Endothelial cell of umbilical vein (primary cell): ENCODE measurements around the gene SKIDA1.

Source experiments
- JUN ChIP-seq: IDR thresholded peaks from 2 replicates; pipeline ENCODE4 v1.6.1; 2011; ENCODE audit warnings: borderline replicate concordance, low read depth; ENCODE audit not compliant: insufficient read length, insufficient read depth
- POLR2A ChIP-seq: IDR thresholded peaks from 2 replicates; pipeline ENCODE4 v1.6.1; 2012; ENCODE audit warnings: low read depth, mild to moderate bottlenecking, control low read depth, low read length

- TF ChIP-seq POLR2A (no peak), JUN (no peak)
Observed at GRCh38 chr10:21572578-21572977, 47.1 kb upstream of the SKIDA1 start.
